Measurements from ENCODE around the gene CCDC81. TPM values are rescaled to one million over a fixed set of nuclear protein-coding genes. Genes with fewer than 3 reads are reported as not detected.
A peak's percentile ranks its signal among the peaks of the same experiment; 100 is the strongest.

The CCDC81 gene
- polyA plus RNA-seq, 1 experiment: 4.3 TPM

DNA sequence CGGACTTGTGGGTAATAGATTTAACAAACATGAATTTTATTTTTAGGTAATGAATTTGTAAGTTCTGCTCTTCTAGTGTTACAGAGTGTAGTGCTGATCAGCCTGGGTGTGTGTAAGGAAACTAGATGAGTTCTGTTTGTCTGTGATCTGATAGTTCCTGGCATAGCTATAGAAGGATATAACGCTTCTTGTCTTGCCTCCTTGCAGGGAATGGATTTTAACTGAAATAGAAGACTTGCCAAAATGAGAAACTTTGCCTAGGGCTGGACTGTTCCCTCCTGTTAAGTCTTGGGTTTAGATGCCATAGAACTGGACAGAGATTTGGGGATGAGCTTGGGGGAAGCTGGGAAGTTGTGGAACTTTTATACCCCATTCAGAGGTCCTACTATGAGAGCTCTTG is 11.6 kb downstream of the CCDC81 start:
- ChIA-PET POLR2A (no interaction called here), CTCF (interaction anchor here (1.2 kb wide), 1 partner anchor 26 kb away, joined by 4 read pairs; no protein-coding TSS in a partner anchor)
- TF ChIP-seq, protein P1, sequence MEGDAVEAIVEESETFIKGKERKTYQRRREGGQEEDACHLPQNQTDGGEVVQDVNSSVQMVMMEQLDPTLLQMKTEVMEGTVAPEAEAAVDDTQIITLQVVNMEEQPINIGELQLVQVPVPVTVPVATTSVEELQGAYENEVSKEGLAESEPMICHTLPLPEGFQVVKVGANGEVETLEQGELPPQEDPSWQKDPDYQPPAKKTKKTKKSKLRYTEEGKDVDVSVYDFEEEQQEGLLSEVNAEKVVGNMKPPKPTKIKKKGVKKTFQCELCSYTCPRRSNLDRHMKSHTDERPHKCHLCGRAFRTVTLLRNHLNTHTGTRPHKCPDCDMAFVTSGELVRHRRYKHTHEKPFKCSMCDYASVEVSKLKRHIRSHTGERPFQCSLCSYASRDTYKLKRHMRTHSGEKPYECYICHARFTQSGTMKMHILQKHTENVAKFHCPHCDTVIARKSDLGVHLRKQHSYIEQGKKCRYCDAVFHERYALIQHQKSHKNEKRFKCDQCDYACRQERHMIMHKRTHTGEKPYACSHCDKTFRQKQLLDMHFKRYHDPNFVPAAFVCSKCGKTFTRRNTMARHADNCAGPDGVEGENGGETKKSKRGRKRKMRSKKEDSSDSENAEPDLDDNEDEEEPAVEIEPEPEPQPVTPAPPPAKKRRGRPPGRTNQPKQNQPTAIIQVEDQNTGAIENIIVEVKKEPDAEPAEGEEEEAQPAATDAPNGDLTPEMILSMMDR (IDR thresholded peaks at IDR 0.05; ENCODE audit: insufficient read depth, low read depth, low read length): no peak
- Histone ChIP-seq H3K36me3 (ENCODE audit: control insufficient read depth, insufficient read depth, low read length) (no peaks in the 10 kb centered on the region), H3K4me3 (ENCODE audit: low read depth, low read length) (no peak overlapping the region), H3K27me3 (ENCODE audit: control insufficient read depth, insufficient read depth, low read length) (no peaks in the 10 kb centered on the region)
- DNase-seq (ENCODE audit: low read depth): no peak

DNA sequence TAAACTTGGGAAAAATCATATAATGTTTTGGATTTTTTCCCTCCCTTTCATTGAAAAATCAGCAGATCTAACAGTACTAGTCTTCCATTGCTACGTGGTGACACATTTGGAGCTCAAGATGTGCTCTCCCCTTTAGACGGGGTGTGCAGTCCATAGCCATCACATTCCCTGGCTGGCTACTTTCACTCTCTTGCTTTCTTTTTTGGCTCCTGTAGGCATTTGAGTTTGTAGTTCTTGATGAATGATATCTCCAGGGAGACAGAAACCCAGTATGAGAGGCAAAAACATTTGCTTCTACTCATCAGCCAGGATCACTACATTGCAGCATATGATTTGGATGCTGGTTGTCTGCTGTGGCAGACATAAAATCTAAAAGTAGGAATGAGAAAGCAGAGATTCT is 12.1 kb downstream of the CCDC81 start:
- TF ChIP-seq, protein P1 (IDR thresholded peaks at IDR 0.05; ENCODE audit: insufficient read depth, low read depth, low read length): no peak
- DNase-seq (ENCODE audit: low read depth): no peak
- Histone ChIP-seq H3K27me3 (ENCODE audit: control insufficient read depth, insufficient read depth, low read length) (no peaks in the 10 kb centered on the region), H3K36me3 (ENCODE audit: control insufficient read depth, insufficient read depth, low read length) (no peaks in the 10 kb centered on the region), H3K4me3 (ENCODE audit: low read depth, low read length) (no peak overlapping the region)
- CTCF ChIA-PET: interaction anchor here (0.8 to 1.2 kb wide), 2 partner anchors 26 to 37 kb away, joined by 3 to 4 read pairs; no protein-coding TSS in a partner anchor
- POLR2A ChIA-PET: no interaction called here

- no peaks in the 10 kb centered on the region for H3K36me3 ChIP-seq (ENCODE audit: control insufficient read depth, insufficient read depth, low read length)
- POLR2A ChIA-PET: no interaction called here
- no peak overlapping the region for H3K4me3 ChIP-seq (ENCODE audit: low read depth, low read length)
- DNase-seq (ENCODE audit: low read depth): no peak
- TF ChIP-seq, protein P1 (IDR thresholded peaks at IDR 0.05; ENCODE audit: insufficient read depth, low read depth, low read length): no peak
- CTCF ChIA-PET: no interaction called here
- H3K27me3 ChIP-seq (ENCODE audit: control insufficient read depth, insufficient read depth, low read length): no peaks in the 10 kb centered on the region
Measured at GRCh38 chr11:86388198-86388597, 13.5 kb downstream of the CCDC81 start.

GRCh38 chr11:86390487-86390886 is 15.8 kb downstream of the CCDC81 start:
- Histone ChIP-seq H3K4me3 (ENCODE audit: low read depth, low read length) (no peak overlapping the region), H3K36me3 (ENCODE audit: control insufficient read depth, insufficient read depth, low read length) (no peaks in the 10 kb centered on the region), H3K27me3 (ENCODE audit: control insufficient read depth, insufficient read depth, low read length) (no peaks in the 10 kb centered on the region)
- TF ChIP-seq, protein P1 (IDR thresholded peaks at IDR 0.05; ENCODE audit: insufficient read depth, low read depth, low read length): no peak
- ChIA-PET CTCF (no interaction called here), POLR2A (no interaction called here)
- DNase-seq (ENCODE audit: low read depth): no peak

- TF ChIP-seq, protein P1 (IDR thresholded peaks at IDR 0.05; ENCODE audit: insufficient read depth, low read depth, low read length): 0 out of 2 replicates have a peak, but pooled peaks have one; percentile 10
- Histone ChIP-seq H3K4me3 (ENCODE audit: low read depth, low read length) (no peak overlapping the region), H3K36me3 (ENCODE audit: control insufficient read depth, insufficient read depth, low read length) (no peaks in the 10 kb centered on the region), H3K27me3 (ENCODE audit: control insufficient read depth, insufficient read depth, low read length) (no peaks in the 10 kb centered on the region)
- POLR2A ChIA-PET: no interaction called here
- no peak for DNase-seq (ENCODE audit: low read depth)
- CTCF ChIA-PET: interaction anchor here (1.1 to 2.0 kb wide), 2 partner anchors 32 to 34 kb away, joined by 3 to 9 read pairs; no protein-coding TSS in a partner anchor
Measured at GRCh38 chr11:86395061-86395551, 20.4 kb downstream of the CCDC81 start.

Measured in BJ (cell line).